IMR-90 (cell line): ENCODE data around the gene PRRT2. TPM values are rescaled to one million over a fixed set of nuclear protein-coding genes. Genes with fewer than 3 reads are reported as not detected.

Experiments
- ATAC-seq: fragments of 200-7000 bp; cut with Tn5 transposase; 2 replicates; pipeline ENCODE4 v1.9.1; 2020; ENCODE audit warnings: low read depth, mild to moderate bottlenecking, moderate library complexity
- BruUV-seq: library from RNA; stranded (reverse); fragments of 400-500 nt; replicated peaks from 2 replicates; lab custom pipeline; 2021; lab: Mats Ljungman, UMichigan
- CTCF ChIA-PET: fragments of 300-600 bp; formaldehyde crosslinking; extraction: SDS; loops from one replicate; lab custom pipeline; 2021; ENCODE audit warnings: antibody characterized with exemption; lab: Yijun Ruan, JAX
- POLR2A ChIA-PET: fragments of 300-600 bp; sonication (Branson Sonifier 250); formaldehyde crosslinking; loops from one replicate; lab custom pipeline; 2022; ENCODE audit warnings: antibody characterized with exemption; ENCODE audit not compliant: unreplicated experiment; lab: Charles Lee
- DNase-seq: peaks from one replicate; pipeline ENCODE4 v3.0.0; 2013
- H2AFZ ChIP-seq: replicated peaks from 2 replicates; pipeline ENCODE3; 2013; ENCODE audit warnings: low read length, mild to moderate bottlenecking; ENCODE audit not compliant: poor library complexity
- H2AK5ac ChIP-seq: 2 replicates; pipeline ENCODE4 v1.6.1; 2013; ENCODE audit warnings: low read depth, low read length, inconsistent platforms
- H2AK9ac ChIP-seq: replicated peaks from 2 replicates; pipeline ENCODE3; 2013; ENCODE audit warnings: mild to moderate bottlenecking, low read depth, low read length, moderate library complexity; ENCODE audit not compliant: poor library complexity
- H2BK120ac ChIP-seq: 2 replicates; pipeline ENCODE4 v1.6.1; 2013; ENCODE audit warnings: low read depth, low read length, inconsistent platforms
- H2BK15ac ChIP-seq: 3 replicates; pipeline ENCODE4 v1.6.1; 2013; ENCODE audit warnings: low read depth, low read length, inconsistent platforms
- H2BK20ac ChIP-seq: 2 replicates; pipeline ENCODE4 v1.6.1; 2013; ENCODE audit warnings: low read depth, mild to moderate bottlenecking, inconsistent platforms, low read length, moderate library complexity
- H2BK5ac ChIP-seq: 2 replicates; pipeline ENCODE4 v1.6.1; 2013; ENCODE audit warnings: mild to moderate bottlenecking, low read depth, low read length, inconsistent platforms; ENCODE audit not compliant: poor library complexity, severe bottlenecking
- H3K14ac ChIP-seq: replicated peaks from 2 replicates; pipeline ENCODE4 v1.6.1; 2013; ENCODE audit warnings: low read depth, low read length, inconsistent platforms
- H3K18ac ChIP-seq: 2 replicates; pipeline ENCODE4 v1.6.1; 2013; ENCODE audit warnings: low read depth, low read length, control low read depth
- H3K23ac ChIP-seq: 2 replicates; pipeline ENCODE4 v1.6.1; 2013; ENCODE audit warnings: low read depth, low read length, inconsistent platforms
- H3K27ac ChIP-seq: 2 replicates; pipeline ENCODE4 v1.5.1; 2013; ENCODE audit warnings: mild to moderate bottlenecking, control low read depth, low read length; ENCODE audit not compliant: insufficient read depth
- H3K27me3 ChIP-seq: 2 replicates; pipeline ENCODE4 v1.6.1; 2013; ENCODE audit warnings: low read length; ENCODE audit not compliant: control insufficient read depth, insufficient read depth
- H3K36me3 ChIP-seq: 2 replicates; pipeline ENCODE4 v1.6.1; 2013; ENCODE audit warnings: low read length, mixed read lengths; ENCODE audit not compliant: control insufficient read depth, insufficient read depth
- H3K4ac ChIP-seq: 2 replicates; pipeline ENCODE4 v1.6.1; 2013; ENCODE audit warnings: low read depth, low read length, inconsistent platforms
- H3K4me1 ChIP-seq: 2 replicates; pipeline ENCODE4 v1.6.1; 2013; ENCODE audit warnings: low read length, mixed read lengths; ENCODE audit not compliant: control insufficient read depth, insufficient read depth
- H3K4me2 ChIP-seq: 2 replicates; pipeline ENCODE4 v1.6.1; 2013; ENCODE audit warnings: low read depth, mild to moderate bottlenecking, control low read depth, low read length, moderate library complexity
- H3K4me3 ChIP-seq: 2 replicates; pipeline ENCODE4 v1.5.1; 2013; ENCODE audit warnings: low read depth, mild to moderate bottlenecking, control low read depth, low read length, moderate library complexity; ENCODE audit not compliant: insufficient read depth
- H3K56ac ChIP-seq: 2 replicates; pipeline ENCODE4 v1.6.1; 2013; ENCODE audit warnings: low read length, inconsistent platforms; ENCODE audit not compliant: insufficient read depth; ENCODE audit errors: extremely low read depth
- H3K79me1 ChIP-seq, 2 experiments: 2 replicates each; pipeline ENCODE4 v1.6.1; 2013; ENCODE audit warnings: low read length in 2 of 2, inconsistent platforms in 1 of 2, low read depth in 1 of 2
- H3K9ac ChIP-seq: 2 replicates; pipeline ENCODE4 v1.6.1; 2013; ENCODE audit warnings: low read depth, low read length, control low read depth
- H3K9me1 ChIP-seq: 2 replicates; pipeline ENCODE4 v1.6.1; 2013; ENCODE audit warnings: low read length, inconsistent platforms; ENCODE audit not compliant: insufficient read depth
- H3K9me3 ChIP-seq: 2 replicates; pipeline ENCODE4 v1.6.1; 2013; ENCODE audit warnings: low read length; ENCODE audit not compliant: control insufficient read depth, insufficient read depth
- H4K20me1 ChIP-seq: 2 replicates; pipeline ENCODE4 v1.6.1; 2013; ENCODE audit warnings: low read length, inconsistent platforms; ENCODE audit not compliant: insufficient read depth
- H4K5ac ChIP-seq: 2 replicates; pipeline ENCODE4 v1.6.1; 2013; ENCODE audit warnings: mild to moderate bottlenecking, low read depth, low read length, control low read depth
- H4K8ac ChIP-seq, 2 experiments: 2 replicates each; pipeline ENCODE4 v1.6.1; 2013; ENCODE audit warnings: low read depth in 2 of 2, low read length in 2 of 2, control low read depth in 1 of 2, inconsistent platforms in 1 of 2
- H4K91ac ChIP-seq: 2 replicates; pipeline ENCODE4 v1.6.1; 2013; ENCODE audit warnings: low read depth, low read length, inconsistent platforms; ENCODE audit not compliant: insufficient read depth
- CHD1 ChIP-seq: IDR thresholded peaks from 2 replicates; pipeline ENCODE4 v1.6.1; 2012; ENCODE audit warnings: low read depth, low read length, improper control_type of control experiment
- ELK1 ChIP-seq: fragments of 150-350 bp; IDR thresholded peaks from 2 replicates; pipeline ENCODE4 v1.6.1; 2016; ENCODE audit warnings: low read depth, mild to moderate bottlenecking, low read length, moderate library complexity, borderline replicate concordance
- FOS ChIP-seq: fragments of 150-350 bp; IDR thresholded peaks from 2 replicates; pipeline ENCODE4 v1.6.1; 2016; ENCODE audit warnings: low read depth, low read length
- MAZ ChIP-seq: IDR thresholded peaks from 2 replicates; pipeline ENCODE4 v1.6.1; 2012; ENCODE audit warnings: low read depth, mild to moderate bottlenecking, low read length, improper control_type of control experiment, moderate library complexity, borderline replicate concordance
- NFE2L2 ChIP-seq: fragments of 150-350 bp; IDR thresholded peaks from 2 replicates; pipeline ENCODE4 v1.6.1; 2016; ENCODE audit warnings: low read depth, mild to moderate bottlenecking, low read length
- POLR2A ChIP-seq: IDR thresholded peaks from 2 replicates; pipeline ENCODE4 v1.6.1; 2012; ENCODE audit warnings: mild to moderate bottlenecking, low read depth, low read length
- RCOR1 ChIP-seq: IDR thresholded peaks from 2 replicates; pipeline ENCODE4 v1.6.1; 2012; ENCODE audit warnings: mild to moderate bottlenecking, low read length, improper control_type of control experiment; ENCODE audit not compliant: insufficient replicate concordance
- SMC3 ChIP-seq: fragments of 150-350 bp; IDR thresholded peaks from 2 replicates; pipeline ENCODE4 v1.6.1; 2016; ENCODE audit warnings: low read depth, mild to moderate bottlenecking, antibody characterized with exemption, low read length, moderate library complexity
- WGBS, 2 experiments: methylation state at CpG; one replicate each; pipeline versions ENCODE4 v1.1.5 to v1.1.7; 2013; ENCODE audit warnings: missing lambda C conversion rate in 2 of 2; ENCODE audit not compliant: insufficient read length in 1 of 2; ENCODE audit errors: extremely low coverage in 2 of 2; 5-methylcytosine and 5-hydroxymethylcytosine counted together
- dilution Hi-C: fragments of 300-500 bp; cut with HindIII; formaldehyde crosslinking; loops from one replicate; pipeline ENCODE4 v1.14.3; 2018; ENCODE audit warnings: low sequenced_read_pairs; ENCODE audit not compliant: unreplicated experiment
- in situ Hi-C: fragments of 300-500 bp; cut with MboI; formaldehyde crosslinking; loops from 3 replicates; pipeline ENCODE4 v1.14.3; 2019; ENCODE audit warnings: low sequenced_read_pairs, inconsistent platforms, mixed read lengths
- intact Hi-C: fragments of 100-400 bp; cut with micrococcal nuclease; formaldehyde crosslinking; loops from 2 replicates; pipeline ENCODE4 v1.10.0; 2022
- polyA plus RNA-seq, 3 experiments: library from polyadenylated mRNA; depleted of rRNA; stranded (reverse); fragments of >200 nt; gene quantifications; 2 replicates each; pipeline ENCODE4 v1.2.3, GENCODE V29; 2012; ENCODE audit warnings: low replicate concordance in 1 of 3
- total RNA-seq: library from RNA; depleted of rRNA; stranded (reverse); fragments of >200 nt; gene quantifications from 2 replicates; pipeline ENCODE4 v1.2.3, GENCODE V29; 2012

PRRT2 gene
- total and polyA plus RNA-seq, 2 of the 4 experiments (the other 2 are of a cell fraction) = 0.90 to 10.5 TPM

DNA sequence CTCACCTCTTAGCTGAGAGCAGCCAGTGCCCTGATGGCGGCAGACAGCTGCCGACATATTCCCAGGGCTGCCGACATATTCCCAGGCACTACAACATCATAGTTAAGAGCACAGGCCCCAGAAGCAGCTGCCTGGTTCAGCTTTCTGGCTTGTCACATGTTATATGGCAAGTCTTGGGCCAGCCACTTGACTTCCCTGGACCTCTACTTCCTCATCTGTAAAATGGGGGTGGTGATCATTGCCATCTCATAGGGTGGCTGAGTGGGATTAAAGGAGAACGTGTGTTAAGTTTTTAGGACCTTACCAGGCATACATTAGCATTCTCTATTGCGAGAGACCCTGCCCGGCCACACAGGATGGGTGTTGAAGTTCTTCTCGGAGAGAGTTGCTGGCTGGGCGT is 31.9 kb downstream of the PRRT2 start:
- Histone ChIP-seq H2BK5ac (no peak overlapping the region), H3K27ac (no peak overlapping the region), H3K36me3 (peaks cover 76% of the 10 kb centered on the region), H3K4ac (no peak overlapping the region), H3K9me3 (no peaks in the 10 kb centered on the region), H2AK9ac (no peak overlapping the region), H3K4me1 (no peaks in the 10 kb centered on the region; the same call in 1 of the 2 replicates), H3K4me2 (no peak overlapping the region), H4K91ac (no peak overlapping the region), H2BK120ac (no peak overlapping the region), H4K8ac (no peak overlapping the region), H2BK20ac (no peak overlapping the region), H3K18ac (no peak overlapping the region), H3K14ac (no peak overlapping the region), H4K20me1 (no peaks in the 10 kb centered on the region; the same call in 1 of the 2 replicates), H3K56ac (no peak overlapping the region), H4K5ac (no peak overlapping the region), H3K9ac (no peak overlapping the region), H3K27me3 (no peaks in the 10 kb centered on the region), H3K23ac (no peak overlapping the region), H3K9me1 (no peaks in the 10 kb centered on the region), H2BK15ac (no peak overlapping the region), H3K79me1 (peaks cover 0 to 32% of the 10 kb centered on the region in 2 experiments; a peak in 1 of 4 replicates), H2AK5ac (no peak overlapping the region), H3K4me3 (no peak overlapping the region), H2AFZ (no peak overlapping the region)
- no TSS peak for BruUV-seq
- no CpG with 5 or more reads among the region's 8 CpGs for WGBS, 2 experiments
- dilution Hi-C loops = no loop called here
- DNase-seq (no peak), ATAC-seq (no peak)
- ChIA-PET CTCF (interaction anchor here (0.6 kb wide), 1 partner anchor 19 kb away, joined by 4 read pairs; no protein-coding TSS in a partner anchor), POLR2A (no interaction called here)
- intact Hi-C loops = no loop called here
- in situ Hi-C loops = no loop called here
- TF ChIP-seq RCOR1 (no peak), MAZ (no peak), CHD1 (no peak), POLR2A (no peak), NFE2L2 (no peak), ELK1 (no peak), FOS (no peak), SMC3 (no peak)
